KMS-11 (cell line): ENCODE data around the gene LPGAT1.
"Not testable (repeated sequence)": the region's sequence is repeated elsewhere in the genome, so short reads cannot be mapped to it uniquely, and the experiment has no call there.

ENCODE experiments used
- H2AFZ ChIP-seq: fragments of 200-600 bp; sonication (generic); 2 replicates; pipeline ENCODE4 v1.6.1; 2016; ENCODE audit warnings: antibody characterized with exemption, mixed run types, low read depth
- H3K27ac ChIP-seq: fragments of 200-600 bp; sonication (generic); 2 replicates; pipeline ENCODE4 v1.6.1; 2016; ENCODE audit warnings: mild to moderate bottlenecking, mixed run types
- H3K27me3 ChIP-seq: fragments of 200-600 bp; sonication (generic); 2 replicates; pipeline ENCODE4 v1.6.1; 2017; ENCODE audit warnings: mild to moderate bottlenecking, low read depth, mixed run types, moderate library complexity; ENCODE audit not compliant: insufficient read depth
- H3K36me3 ChIP-seq: fragments of 200-600 bp; sonication (generic); 2 replicates; pipeline ENCODE4 v1.6.1; 2017; ENCODE audit warnings: mild to moderate bottlenecking, mixed run types; ENCODE audit not compliant: insufficient read depth
- H3K4me1 ChIP-seq: fragments of 200-600 bp; sonication (generic); 2 replicates; pipeline ENCODE4 v1.6.1; 2016; ENCODE audit warnings: mild to moderate bottlenecking, low read depth, mixed run types; ENCODE audit not compliant: poor library complexity, severe bottlenecking
- H3K4me2 ChIP-seq: fragments of 200-600 bp; sonication (generic); 2 replicates; pipeline ENCODE4 v1.7.0; 2016; ENCODE audit warnings: mild to moderate bottlenecking, mixed run types
- H3K4me3 ChIP-seq: fragments of 200-600 bp; sonication (generic); IDR thresholded peaks from 2 replicates; pipeline ENCODE4 v1.6.1; 2017; ENCODE audit warnings: low read depth, low read length, mixed read lengths; ENCODE audit not compliant: insufficient read depth
- H3K79me2 ChIP-seq: fragments of 200-600 bp; sonication (generic); 2 replicates; pipeline ENCODE4 v1.6.1; 2016; ENCODE audit warnings: low read depth, mixed run types; ENCODE audit not compliant: insufficient read depth
- H3K9ac ChIP-seq: fragments of 200-600 bp; sonication (generic); 2 replicates; pipeline ENCODE4 v1.6.1; 2016; ENCODE audit warnings: mild to moderate bottlenecking, mixed run types
- H4K20me1 ChIP-seq: fragments of 200-600 bp; sonication (generic); 2 replicates; pipeline ENCODE4 v1.6.1; 2016; ENCODE audit warnings: mild to moderate bottlenecking, mixed run types; ENCODE audit not compliant: insufficient read depth
- TF ChIP-seq, protein P1 (sequence below): fragments of 200-600 bp; sonication (generic); conservative IDR thresholded peaks from 2 replicates; pipeline ENCODE4 v1.6.1; 2017; ENCODE audit warnings: low read depth, mild to moderate bottlenecking, antibody characterized with exemption, low read length, moderate library complexity, mixed read lengths

Gene LPGAT1

DNA sequence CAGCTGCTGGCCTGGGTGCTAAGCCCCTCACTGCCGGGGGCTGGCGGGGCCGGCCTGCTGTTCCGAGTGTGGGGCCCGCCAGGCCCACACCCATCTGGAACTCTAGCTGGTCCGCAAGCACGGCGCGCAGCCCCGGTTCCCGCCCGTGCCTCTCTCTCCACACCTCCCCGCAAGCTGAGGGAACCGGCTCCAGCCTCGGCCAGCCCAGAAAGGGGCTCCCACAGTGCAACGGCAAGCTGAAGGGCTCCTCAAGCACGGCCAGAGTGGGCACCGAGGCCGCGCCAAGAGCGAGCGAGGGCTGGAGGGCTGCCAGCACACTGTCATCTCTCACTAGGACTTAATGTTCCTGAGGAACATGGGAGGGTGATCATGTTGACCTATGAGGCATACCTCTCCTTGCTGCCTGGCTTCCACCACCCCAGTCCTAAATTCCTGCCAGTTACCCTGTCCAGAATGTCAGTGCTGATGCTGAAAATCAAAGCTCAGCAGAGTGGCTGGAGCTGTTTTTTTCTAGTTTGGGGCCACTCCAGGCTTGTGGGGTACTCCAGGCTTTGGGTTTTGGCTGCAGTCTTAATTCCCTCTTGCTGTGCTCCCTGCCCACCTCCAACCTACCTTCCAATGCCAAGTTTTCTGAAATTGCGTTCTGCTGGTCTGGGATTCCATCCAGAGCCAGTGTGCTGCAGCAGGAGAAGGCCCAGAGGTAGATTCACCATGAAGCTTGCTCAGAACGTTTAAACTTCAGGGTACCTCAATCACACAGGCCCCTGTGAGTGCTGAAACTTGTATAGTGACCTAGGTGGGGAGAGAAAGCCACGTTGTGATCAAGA lies 44.2 kb upstream of the LPGAT1 start:
- H3K4me2 ChIP-seq, result no peak overlapping the region
- TF ChIP-seq, protein P1, sequence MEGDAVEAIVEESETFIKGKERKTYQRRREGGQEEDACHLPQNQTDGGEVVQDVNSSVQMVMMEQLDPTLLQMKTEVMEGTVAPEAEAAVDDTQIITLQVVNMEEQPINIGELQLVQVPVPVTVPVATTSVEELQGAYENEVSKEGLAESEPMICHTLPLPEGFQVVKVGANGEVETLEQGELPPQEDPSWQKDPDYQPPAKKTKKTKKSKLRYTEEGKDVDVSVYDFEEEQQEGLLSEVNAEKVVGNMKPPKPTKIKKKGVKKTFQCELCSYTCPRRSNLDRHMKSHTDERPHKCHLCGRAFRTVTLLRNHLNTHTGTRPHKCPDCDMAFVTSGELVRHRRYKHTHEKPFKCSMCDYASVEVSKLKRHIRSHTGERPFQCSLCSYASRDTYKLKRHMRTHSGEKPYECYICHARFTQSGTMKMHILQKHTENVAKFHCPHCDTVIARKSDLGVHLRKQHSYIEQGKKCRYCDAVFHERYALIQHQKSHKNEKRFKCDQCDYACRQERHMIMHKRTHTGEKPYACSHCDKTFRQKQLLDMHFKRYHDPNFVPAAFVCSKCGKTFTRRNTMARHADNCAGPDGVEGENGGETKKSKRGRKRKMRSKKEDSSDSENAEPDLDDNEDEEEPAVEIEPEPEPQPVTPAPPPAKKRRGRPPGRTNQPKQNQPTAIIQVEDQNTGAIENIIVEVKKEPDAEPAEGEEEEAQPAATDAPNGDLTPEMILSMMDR, result no peak
- H3K79me2 ChIP-seq, result no peaks in the 10 kb centered on the region
- no peak overlapping the region for H3K9ac ChIP-seq
- no peaks in the 10 kb centered on the region for H3K36me3 ChIP-seq
- H3K4me3 ChIP-seq, result no peak overlapping the region
- no peaks in the 10 kb centered on the region for H4K20me1 ChIP-seq
- H3K4me1 ChIP-seq, result no peaks in the 10 kb centered on the region
- H3K27me3 ChIP-seq, result no peaks in the 10 kb centered on the region
- H3K27ac ChIP-seq, result no peak overlapping the region
- H2AFZ ChIP-seq, result no peak overlapping the region

DNA sequence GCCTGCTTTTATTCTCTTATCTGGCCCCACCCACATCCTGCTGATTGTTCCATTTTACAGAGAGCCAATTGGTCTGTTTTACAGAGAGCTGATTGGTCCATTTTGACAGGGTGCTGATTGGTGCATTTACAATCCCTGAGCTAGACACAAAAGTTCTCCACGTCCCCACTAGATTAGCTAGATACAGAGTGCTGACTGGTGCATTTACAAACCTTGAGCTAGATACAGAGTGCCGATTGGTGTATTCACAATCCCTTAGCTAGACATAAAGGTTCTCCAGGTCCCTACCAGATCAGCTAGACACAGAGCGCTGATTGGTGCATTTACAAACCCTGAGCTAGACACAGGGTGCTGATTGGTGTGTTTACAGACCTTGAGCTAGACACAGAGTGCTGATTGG lies 43.2 kb upstream of the LPGAT1 start:
- H3K79me2 ChIP-seq, H3K4me2 ChIP-seq: not testable (repeated sequence)

DNA sequence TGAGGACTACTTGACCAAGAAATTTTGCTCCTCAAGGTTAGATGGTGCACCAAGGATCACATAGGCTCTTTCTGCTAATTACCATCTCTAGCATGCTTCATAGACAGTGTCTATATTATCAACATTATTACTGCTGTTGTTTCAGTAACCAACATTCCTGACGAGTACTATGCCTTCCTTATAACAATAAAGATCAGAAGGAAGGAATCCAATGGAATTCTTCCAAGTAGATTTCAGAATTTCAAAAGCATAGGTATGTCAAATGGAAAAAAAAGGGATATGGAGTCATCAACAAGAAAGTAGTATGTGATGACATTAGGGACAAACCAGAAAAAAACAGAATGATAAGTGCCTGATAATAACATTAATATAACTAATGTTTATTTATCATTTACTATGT lies 39.6 kb upstream of the LPGAT1 start:
- no peaks in the 10 kb centered on the region for H3K36me3 ChIP-seq
- no peaks in the 10 kb centered on the region for H3K4me1 ChIP-seq
- no peak overlapping the region for H2AFZ ChIP-seq
- TF ChIP-seq, protein P1, result no peak
- H3K27ac ChIP-seq, result no peak overlapping the region
- no peaks in the 10 kb centered on the region for H4K20me1 ChIP-seq
- no peaks in the 10 kb centered on the region for H3K79me2 ChIP-seq
- no peak overlapping the region for H3K4me3 ChIP-seq
- H3K4me2 ChIP-seq, result no peak overlapping the region
- H3K27me3 ChIP-seq, result no peaks in the 10 kb centered on the region
- no peak overlapping the region for H3K9ac ChIP-seq

More for the DNA sequence above, 43.2 kb upstream of the LPGAT1 start:
- H4K20me1 ChIP-seq, H3K9ac ChIP-seq, H3K36me3 ChIP-seq, H3K27me3 ChIP-seq, H3K27ac ChIP-seq, H3K4me3 ChIP-seq, H3K4me1 ChIP-seq, H2AFZ ChIP-seq: not testable (repeated sequence)

DNA sequence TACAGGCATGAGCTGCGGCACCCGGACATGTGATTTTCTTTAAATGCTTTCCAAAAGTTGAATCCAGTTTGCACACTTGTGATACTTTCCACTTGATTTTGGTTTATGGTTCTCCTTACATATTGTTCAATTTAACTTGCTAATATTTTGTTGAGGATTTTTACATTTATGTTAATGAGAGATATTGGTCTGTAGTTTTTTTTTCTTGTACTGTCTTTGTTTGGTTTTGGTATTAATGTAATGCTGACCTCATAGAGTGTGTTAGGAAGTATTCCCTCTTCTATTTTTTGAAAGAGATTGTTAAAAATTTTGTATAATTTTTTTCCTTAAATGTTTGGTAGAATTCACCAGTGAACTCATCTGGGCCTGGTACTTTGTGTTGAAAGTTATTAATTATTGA lies 34.6 kb upstream of the LPGAT1 start:
- Histone ChIP-seq H3K36me3 (no peaks in the 10 kb centered on the region), H2AFZ (no peak overlapping the region), H3K27ac (no peak overlapping the region), H3K4me2 (no peak overlapping the region), H3K4me3 (no peak overlapping the region), H3K79me2 (no peaks in the 10 kb centered on the region), H3K9ac (no peak overlapping the region), H3K4me1 (no peaks in the 10 kb centered on the region), H4K20me1 (no peaks in the 10 kb centered on the region), H3K27me3 (no peaks in the 10 kb centered on the region)
- TF ChIP-seq, protein P1, result no peak

DNA sequence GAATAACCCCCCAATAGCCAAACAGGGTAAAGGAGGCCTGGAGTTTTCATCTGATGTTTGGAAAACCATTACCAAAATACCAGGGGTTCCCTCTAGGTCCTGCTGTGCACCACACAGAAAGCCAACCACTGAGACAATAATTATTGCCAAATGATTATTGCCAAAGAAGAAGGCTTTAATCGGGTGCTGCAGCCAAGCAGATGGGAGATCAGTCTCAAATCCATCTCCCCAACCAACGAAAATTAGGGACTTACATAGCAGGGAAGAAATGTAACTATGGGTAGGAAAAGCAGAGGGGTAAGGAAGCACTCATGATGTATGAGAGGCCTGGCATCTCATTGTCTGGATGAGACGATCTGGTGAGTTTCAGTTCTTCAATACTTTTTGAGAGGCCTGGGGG lies 28.8 kb upstream of the LPGAT1 start:
- Histone ChIP-seq H2AFZ (no peak overlapping the region), H3K9ac (no peak overlapping the region), H3K27ac (no peak overlapping the region), H3K4me3 (no peak overlapping the region), H3K36me3 (no peaks in the 10 kb centered on the region), H3K79me2 (no peaks in the 10 kb centered on the region), H3K4me2 (no peak overlapping the region), H3K27me3 (no peaks in the 10 kb centered on the region), H4K20me1 (no peaks in the 10 kb centered on the region), H3K4me1 (no peaks in the 10 kb centered on the region)
- TF ChIP-seq, protein P1, result no peak
